Activated gamma-delta T cell treated with anti-CD3 and anti-CD28 coated beads, Interleukin-2, amount 50 U/mL, for 16 hours (primary cell): Measurements from ENCODE around the gene BORCS8.

Experiments
- DNase-seq: peaks from one replicate; pipeline ENCODE4 v3.0.0-alpha.2; 2020; ENCODE audit warnings: low read depth

Gene BORCS8

DNA sequence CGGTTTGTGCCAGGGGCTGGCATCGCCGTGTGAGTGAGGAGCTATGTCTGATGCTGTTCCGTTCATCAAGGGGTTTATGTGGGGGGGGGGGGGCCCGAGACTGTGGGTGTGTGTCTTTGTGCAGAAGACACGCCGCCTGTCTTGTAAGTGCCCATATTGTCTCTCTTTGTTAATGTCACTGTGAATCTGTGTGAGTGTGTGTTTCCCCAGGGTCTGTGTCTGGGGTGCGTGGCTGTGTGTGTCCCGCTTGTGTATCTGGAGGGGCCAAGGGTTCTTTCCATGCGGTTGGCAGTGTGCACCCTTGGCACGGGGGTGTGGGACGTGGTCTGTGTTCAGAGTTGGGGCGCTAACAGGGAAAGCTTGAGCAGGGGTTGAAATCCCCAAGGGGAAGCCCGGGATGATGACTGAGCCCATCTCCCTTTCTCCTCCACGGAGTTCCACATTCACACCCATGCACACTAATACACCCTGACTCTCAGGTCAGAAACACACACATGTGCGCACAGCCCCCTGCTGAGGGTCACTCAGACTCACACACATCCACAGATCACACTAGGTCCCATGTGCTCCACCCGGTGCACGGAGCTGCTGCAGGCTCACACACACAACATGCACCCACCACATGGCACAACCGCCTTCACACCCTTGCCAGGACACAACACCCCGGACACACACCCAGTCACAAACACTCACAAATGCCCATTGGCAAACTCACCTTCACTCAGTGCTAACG is 21.6 kb upstream of the BORCS8 start:
- DNase-seq, result no peak

DNA sequence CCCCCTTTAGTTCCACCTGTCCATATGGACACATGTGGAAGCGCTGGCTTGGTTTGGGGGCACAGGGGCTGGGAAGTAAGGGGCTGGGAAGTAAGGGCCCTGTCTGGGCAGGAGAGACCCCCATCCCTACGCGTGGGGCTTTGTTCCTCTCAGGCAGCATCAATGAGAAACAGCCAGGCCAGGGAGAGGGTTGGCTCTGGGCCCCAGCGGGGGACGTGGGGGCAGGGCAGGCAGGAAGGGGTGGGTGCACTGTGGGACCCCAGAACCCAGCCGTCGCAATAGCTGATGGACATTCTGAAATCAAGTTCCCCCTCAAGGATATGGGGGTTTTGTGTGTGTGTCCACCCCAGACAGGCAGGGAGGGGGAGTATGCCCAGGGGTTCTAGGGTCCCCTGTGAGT is 21.0 kb upstream of the BORCS8 start:
- no peak for DNase-seq

DNA sequence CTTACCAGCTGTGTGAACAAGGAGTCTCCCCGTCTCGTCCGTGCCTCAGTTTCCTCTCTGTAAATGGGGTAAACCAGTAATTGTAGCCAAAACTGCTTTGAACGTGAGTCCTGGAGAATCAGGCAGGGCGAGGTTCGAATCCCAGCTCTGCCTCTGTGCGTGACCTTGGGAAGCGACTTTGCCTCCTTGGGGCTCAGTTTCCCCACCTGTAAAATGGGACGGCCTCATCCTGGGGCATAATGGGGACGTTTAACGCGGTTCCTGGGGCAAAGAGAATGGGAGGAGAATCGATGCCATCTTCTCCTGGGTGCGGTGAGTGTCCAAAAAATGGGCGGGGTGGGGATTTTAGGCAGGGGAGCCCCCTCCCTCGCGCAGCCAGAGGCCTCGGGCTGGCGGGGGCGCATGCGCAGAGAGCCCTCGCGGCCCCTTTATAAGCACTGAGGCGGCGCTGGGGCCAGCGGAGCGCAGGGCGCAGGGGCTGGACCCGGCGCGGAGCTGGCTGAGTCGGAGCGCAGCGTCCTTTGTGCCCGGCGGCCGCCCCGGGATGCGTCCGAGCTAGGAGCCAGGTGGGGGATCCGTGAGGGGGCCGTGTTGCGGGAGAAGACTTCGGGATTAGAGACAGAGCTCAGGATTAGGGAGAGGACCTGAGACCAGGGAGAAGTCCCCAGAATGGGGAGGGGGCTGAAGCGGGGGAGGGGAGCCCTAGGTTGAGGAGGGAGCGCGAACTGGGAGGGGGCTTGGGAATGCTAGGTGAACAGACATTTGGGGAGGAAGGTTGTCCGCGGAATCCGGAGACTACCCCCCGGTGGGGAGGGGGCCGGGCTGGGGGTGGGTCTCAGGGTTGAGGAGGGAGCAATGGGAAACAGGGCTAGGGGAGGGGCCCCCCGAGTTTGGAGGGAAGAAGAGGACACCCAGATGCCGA is 19.8 kb upstream of the BORCS8 start, which contains the start of gene NCAN:
Gene NCAN, plus strand, starts transcription at position 460 of the 922 bp plus-strand sequence. CDS start 4,996 bp downstream, outside the sequence.
- DNase-seq, result no peak

DNA sequence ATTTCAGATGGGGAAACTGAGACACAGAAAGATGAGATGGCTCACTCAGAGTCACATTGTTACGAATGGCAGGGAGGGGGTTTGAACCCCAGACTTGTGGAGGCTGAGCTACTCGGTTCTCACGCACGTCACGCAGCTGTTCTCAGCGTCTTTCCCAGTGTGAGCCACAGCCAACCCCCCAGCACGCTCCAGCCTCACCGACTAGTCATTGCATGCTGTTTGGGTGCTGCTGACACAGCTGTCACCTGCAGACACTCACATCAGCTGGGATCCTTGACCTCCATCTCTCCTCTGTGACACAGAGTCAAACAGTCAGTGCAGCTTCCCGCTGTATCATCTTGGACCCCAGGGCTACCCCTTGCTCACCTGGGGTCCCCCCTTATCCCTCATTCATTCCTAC is 17.4 kb upstream of the BORCS8 start:
- no peak for DNase-seq

DNA sequence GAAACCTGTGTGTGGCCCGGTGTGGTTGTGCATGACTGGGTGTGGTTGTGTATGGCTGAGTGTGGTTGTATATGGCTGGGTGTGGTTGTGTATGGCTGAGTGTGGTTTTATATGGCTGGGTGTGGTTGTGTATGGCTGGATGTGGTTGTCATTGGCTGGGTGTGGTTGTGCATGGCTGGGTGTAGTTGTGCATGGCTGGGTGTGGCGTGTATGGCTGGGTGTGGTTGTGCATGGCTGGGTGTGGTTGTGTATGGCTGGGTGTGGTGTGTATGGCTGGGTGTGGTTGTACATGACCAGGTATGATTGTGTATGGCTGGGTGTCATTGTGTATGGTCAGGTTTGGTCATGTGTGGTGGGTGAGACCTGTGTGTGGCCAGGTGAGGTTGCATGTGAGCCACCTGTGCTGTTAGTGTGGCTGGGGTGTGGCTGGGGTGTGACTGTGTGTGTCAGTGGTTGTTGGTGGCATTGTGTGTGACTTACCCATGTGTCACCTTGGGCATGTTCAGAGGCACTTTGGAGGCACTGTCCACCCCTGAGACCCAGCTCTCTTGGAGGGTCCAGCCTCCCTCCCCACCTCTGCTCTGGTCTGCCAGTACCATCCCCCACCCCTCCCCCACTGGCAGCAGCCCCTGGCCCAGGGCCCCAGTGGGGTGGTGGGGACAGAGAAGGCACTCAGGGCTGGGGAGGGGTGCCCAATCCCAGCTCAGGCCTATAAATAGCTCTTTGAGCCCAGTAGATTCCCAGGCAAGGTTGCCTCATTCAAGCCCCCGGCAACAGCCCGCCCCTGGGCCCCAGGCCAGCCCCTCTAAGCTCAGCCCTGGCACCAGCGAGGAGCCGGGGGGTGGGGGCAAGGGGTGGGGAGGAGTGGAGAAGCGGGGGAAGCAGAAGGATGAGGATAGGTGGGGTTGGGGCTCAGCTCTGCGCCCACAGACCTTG is 16.0 kb upstream of the BORCS8 start:
- DNase-seq, result no peak

DNA sequence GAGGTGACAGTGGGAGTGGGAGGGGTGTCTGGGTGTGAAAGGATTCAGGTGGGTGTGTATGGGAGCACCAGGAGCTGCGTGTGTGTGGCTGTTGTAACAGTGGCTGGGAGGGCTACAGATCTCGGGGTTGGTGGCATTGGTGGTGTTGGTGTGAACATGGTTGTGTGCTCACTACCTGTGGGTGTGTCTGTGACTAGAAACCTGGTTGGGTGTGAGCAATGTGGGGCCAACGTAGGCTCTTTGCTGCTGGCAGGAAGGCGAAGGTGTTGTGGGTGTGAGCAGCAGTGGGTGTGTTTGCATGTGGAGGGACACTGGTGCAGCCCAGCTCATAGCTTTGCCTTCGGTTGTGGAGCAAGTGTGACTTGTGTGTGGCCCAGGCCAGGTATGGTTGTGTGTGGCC is 15.0 kb upstream of the BORCS8 start:
- no peak for DNase-seq

DNA sequence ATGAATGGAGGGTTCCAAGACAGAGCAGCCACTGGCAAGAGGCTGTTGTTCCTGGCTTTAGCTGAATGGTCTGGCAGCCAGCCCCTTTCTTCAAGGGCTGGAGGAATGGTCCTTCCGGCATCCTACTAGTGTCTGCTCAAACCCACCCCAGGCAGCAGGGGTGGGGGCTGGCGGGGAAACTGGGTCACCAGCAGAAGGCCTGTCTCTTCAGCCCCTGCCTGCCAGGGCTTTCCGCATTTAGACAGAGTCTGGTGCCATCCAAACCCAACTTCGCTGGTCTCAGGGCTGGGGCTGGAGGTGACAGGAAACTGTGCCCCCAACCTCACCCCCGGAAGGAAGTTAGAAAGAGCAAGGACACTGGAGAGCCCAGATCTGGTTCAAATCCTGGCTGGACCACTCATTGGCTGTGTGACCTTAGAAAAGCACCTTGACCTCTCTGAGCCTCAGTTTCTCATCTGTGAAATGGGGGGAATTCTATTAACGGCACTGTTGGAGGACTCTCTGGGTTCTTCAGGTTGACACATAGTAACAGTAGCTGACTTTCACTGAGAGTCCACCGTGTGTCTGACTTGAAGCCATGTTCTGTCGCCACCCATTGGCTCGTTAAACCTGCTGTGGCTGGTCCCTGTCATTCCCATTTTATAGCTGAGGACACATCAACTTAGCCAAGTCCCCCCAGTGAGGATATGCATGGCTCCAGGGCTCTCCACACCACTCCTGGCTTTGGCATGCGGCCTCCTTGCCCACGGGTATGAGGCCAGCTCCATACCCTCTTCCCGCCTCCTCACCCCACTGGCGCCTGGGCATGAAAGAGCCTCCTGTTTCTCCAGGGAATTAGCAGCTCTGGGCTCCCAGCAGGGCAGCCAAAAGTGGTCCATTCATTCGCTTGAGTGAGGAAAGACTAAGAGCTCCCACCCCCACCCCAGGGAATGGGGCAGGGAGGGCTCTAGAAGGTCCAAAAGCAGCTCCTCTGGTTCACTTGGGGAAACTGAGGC is 13.8 kb upstream of the BORCS8 start:
- DNase-seq, result no peak

DNA sequence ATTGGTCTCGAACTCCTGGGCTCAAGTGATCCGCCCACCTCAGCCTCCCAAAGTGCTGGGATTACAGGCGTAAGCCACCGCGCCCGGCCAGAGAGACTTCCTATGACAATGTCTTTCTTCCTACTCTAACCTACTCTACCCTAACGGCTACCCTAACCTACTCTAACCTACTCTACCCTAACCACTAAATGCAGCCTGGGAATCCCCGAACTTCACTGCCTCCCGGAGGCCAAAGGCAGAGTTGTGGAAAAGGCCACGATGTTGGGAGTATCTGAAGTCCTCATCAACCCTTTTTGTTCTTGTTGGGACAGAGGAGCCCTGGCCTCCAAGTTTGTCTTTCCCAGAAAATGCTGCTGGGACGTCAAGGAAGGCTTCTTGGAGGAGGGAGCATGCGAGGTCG is 12.2 kb upstream of the BORCS8 start:
- no peak for DNase-seq

DNA sequence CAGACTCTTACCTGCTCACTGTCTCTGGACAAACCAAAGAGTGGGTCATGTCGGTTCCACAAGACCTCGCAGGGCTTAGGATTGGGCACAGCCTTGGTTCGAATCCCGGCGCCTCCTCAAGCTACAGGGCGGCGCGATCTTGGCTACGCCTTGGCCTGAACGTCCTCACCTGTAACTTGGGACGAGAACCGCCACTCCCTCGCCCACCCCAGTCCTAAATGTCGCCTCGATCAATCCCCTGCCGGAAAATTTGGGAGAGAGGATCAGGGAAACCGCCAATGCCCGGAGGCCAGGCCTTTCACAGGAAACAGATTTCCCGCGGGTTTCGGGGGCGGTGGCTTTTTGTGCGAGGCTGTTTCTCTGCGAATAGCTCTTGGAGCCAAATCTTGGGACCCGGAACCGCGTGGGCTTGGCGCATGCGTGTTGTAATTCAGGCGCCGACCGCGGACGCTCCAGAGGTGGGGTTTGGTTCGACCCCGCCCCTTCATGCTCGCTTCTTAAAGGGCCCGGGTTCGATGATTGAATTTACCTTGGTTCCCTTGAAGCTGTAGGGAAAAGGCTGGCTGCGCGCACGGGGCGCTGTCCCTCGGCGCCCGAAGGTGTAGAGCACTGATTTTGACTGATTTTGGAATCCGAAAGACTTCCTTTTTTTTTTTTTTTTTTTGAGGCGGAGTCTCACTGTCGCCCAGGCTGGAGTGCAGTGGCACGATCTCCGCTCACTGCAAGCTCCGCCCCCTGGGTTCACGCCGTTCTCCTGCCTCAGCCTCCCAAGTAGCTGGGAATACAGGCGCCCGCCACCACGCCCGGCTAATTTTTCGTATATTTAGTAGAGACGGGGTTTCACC is 11.3 kb upstream of the BORCS8 start, which contains the start of gene NR2C2AP:
Gene NR2C2AP, minus strand, starts transcription at position 403 of the 845 bp plus-strand sequence. Its CDS starts 354 bp downstream, at position 49.
- peak; percentile 90 for DNase-seq

DNA sequence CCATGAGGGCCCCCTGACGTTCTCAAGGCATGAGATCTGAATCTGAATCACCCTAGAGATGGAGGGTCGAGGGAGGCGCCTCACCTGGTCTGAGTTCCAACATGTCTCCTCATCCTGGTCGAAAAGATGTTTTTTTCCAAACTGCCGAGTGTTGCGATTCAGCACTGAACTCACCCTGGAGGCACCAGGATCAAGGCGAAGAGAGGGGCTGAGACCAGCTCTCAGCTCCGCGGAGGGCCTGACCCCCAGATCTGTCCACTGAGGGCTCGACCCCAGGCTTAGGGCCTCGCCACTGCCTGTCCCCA is 10.7 kb upstream of the BORCS8 start:
- no peak for DNase-seq

DNA sequence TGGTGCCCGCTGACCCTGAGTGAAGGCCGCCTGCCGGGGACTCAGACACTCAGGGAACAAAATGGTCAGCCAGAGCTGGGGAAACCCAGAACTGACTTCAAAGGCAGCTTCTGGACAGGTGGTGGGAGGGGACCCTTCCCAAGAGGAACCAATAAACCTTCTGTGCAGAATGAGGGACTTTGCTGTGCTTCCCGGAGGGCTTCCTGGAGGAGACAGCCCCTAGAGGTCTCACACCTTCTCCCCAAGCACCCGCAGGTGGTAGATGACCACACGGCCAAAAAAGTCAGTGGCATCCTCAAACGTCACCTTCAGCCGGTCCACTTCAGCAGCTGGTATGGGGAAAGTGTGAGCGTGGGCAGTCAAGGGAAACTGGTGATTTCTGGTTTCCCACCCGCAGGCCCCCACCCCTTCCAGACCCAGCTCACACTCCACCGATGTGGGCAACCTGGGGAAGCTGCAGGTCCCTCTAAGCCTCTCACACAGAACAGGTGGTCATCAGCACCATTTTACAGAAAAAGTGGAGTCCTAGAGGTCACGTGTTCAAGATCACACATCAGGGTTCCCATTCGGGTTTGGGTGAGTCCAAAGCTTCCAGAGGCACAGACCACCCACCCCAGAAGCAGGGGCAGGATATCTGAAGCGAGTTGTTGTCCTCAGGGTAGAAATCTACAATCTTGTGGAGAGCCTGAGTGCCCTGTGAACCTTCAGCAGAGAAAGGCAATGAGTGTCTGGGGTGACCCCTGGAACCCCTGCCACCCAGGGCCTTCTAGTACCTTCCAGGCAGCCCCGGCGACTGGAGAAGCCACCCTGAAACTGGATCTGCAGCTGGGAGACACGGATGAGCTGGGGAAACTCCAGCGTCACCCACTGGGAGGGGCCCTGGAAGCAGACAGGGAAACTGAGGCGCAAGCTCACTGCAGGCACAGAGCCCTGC is 10.0 kb upstream of the BORCS8 start:
- no peak for DNase-seq

DNA sequence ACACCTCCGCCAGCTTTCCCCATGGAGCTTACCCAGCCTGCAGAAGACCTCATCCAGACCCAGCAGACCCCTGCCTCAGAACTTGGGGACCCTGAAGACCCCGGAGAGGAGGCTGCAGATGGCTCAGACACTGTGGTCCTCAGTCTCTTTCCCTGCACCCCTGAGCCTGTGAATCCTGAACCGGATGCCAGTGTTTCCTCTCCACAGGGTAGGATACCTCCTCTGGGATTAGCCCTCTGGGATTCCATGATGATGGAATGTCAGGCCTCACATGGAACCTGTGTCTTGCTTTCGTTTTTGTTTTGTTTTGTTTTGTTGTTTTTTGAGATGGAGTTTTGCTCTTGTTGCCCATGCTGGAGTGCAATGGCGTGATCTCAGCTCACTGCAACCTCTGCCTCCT is 2.0 kb upstream of the BORCS8 start:
- no peak for DNase-seq

DNA sequence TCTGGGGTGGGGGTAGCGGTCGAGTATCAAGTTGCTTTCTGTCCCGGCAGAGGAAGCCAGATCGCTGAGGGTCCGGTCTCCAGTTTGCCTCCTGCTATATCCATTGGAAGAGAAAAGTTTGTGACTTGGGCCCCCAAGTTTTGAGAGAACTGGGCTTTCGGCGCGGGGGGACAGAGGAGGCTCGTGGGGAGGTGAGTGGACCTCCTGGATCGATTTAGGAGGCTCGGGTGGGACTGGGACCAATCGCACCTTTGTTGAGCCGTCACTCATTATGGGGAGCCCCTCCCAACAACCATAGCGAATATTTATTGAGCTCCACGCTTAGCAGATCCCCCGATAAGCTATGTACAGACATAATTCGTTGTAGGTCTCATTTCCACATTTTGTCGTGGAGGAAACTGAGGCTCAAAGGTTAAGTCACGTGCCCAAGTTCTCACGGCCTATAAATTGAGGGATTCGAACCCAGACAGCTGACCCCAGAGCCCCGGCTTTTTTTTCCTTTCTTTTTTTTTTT is 1.0 kb upstream of the BORCS8 start:
- DNase-seq, result no peak

DNA sequence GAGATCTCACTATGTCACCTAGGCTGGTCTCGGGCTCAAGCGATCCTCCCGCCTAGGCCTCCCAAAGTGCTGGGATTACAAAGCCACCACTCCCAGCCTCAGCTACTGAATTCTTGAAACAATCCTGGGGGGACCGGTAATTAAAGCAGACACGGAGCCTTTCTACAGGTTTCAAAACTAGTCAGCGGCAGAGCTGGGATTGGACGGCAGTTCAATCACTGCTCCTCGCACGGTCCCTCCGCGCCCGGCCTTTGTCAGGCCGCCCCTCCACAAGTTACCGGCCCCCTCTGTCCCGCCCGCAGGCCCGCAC is 229 bp downstream of the BORCS8 start:
- DNase-seq, result no peak

DNA sequence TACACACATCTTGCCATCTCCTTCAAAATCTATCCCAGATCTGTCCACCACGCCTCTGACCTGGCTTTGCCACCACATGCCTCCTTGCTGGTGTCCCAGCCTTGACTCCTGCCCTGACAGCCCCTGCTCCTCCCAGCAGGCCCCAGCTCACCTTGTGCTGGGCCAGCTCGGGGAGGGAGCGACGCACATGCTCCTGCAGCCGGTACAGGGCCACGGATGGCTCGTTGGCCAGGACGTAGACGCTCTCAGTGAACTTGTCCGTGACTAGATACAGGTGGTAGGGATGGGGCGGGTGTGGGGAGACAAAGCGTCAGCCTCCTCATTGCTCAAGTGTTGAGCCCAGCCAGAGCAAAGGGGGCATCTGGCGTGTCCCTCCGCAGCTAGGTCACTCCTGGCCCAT is 5.2 kb downstream of the BORCS8 start:
- DNase-seq, result no peak

DNA sequence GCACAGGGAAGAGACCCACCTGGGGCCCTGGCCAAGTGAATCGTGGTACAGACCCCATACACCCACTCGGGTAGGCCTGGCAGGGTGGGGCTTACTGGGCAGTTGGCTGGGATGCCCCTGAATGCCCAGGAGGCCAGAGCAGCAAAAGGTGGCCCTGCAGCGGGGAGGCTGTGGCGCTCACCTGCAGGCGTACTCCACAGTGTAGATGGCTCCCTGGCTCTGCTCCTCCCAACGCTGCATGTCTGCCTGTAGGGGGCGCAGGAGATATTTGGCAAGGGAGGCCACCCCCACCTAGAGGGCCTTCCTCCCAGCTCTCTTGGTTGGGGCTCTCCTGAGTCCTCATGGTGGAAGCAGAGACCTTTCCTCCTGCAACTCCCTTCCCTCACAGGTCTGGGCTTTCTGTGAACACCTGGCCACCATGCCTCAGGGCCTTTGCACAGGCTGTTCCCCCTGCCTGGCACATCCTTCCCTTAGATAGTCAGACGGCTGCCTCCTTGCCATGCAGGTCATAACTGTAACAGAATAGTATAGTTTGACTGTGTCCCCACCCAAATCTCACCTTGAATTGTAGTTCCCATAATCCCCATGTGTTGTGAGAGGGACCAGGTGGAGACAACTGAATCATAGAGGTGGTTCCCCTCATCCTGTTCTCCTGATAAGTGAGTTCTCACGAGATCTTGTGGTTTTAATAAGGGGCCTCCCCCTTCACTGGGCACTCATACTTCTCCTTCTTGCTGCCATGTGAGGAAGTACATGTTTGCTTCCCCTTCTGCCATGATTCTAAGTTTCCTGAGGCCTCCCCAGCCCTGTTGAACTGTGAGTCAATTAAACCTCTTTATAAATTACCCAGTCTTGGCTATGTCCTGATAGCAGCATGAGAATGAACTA is 5.9 kb downstream of the BORCS8 start:
- peak; percentile 35 for DNase-seq

DNA sequence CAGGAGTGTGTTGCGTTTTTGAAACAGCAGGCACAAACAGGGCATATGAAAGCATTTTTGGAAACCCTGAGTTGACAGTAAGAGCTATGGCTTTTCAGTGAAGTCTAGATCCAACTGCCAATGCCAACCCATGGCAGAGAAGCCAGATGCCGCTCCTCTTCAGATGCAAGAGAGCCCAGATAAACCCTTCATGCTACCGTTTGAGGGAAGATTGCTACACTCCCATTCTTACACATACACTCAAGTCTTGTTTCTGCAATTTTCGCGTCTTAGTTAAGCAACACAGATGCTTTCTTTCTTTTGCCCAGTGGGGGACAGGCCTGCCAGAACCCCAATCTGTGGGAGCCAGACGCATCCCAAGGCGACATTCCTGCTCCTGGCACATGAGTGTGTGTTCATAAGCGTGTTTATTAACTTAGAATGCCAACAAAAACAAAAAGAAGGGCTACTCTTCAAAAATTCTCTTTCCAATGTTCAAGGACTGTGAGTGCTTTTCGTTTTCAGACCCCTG is 10.4 kb downstream of the BORCS8 start:
- DNase-seq, result no peak
